Tibial nerve (tissue), 4 donors: Measurements from ENCODE around the gene FDX1.
A peak's percentile ranks its signal among the peaks of the same experiment; 100 is the strongest.

ENCODE experiments used
- CTCF ChIP-seq, 5 experiments: fragments of 200-600 bp in 3 of 5; fragments of 450-650 bp in 2 of 5; sonication (generic) in 3 of 5; IDR thresholded peaks; one replicate each; pipeline ENCODE4 v1.5.1; 2016 to 2019; ENCODE audit warnings: antibody characterized with exemption in 5 of 5, mild to moderate bottlenecking in 3 of 5, moderate library complexity in 2 of 5
- EP300 ChIP-seq, 2 donors: sonication (generic); formaldehyde crosslinking; IDR thresholded peaks; one replicate each; pipeline ENCODE4 v1.6.1; 2017; ENCODE audit warnings: antibody characterized with exemption in 2 of 2, mild to moderate bottlenecking in 1 of 2

- TF ChIP-seq EP300 (IDR thresholded peaks at IDR 0.05) (no peak), CTCF (IDR thresholded peaks at IDR 0.05) (peak in 1 of 5 experiments; percentile 9)
Observed at GRCh38 chr11:110432713-110433392, 3.1 kb downstream of the FDX1 start.
